GM23338 (cell line): Measurements from ENCODE around the gene TLCD3B. TPM values are rescaled to one million over a fixed set of nuclear protein-coding genes. Genes with fewer than 3 reads are reported as not detected.

Experiments used
- ATAC-seq: fragments of 200-7000 bp; cut with Tn5 transposase; 3 replicates; pipeline ENCODE4 v1.9.1; 2020
- DNase-seq: peaks from one replicate; pipeline ENCODE4 v3.0.0-alpha.2; 2015; ENCODE audit warnings: low spot score
- H2AFZ ChIP-seq: fragments of 200-600 bp; sonication (generic); 2 replicates; pipeline ENCODE4 v1.8.0; 2016; ENCODE audit warnings: antibody characterized with exemption, mild to moderate bottlenecking, moderate library complexity
- H3F3A ChIP-seq: fragments of 200-600 bp; sonication (generic); replicated peaks from 2 replicates; pipeline ENCODE4 v1.8.0; 2017; ENCODE audit warnings: antibody characterized with exemption, mixed run types, low read depth
- H3K27ac ChIP-seq: fragments of 200-600 bp; sonication (generic); 2 replicates; pipeline ENCODE4 v1.6.1; 2016; ENCODE audit warnings: low read depth
- H3K27me3 ChIP-seq: fragments of 200-600 bp; sonication (generic); 2 replicates; pipeline ENCODE4 v1.8.0; 2016; ENCODE audit warnings: mild to moderate bottlenecking, mixed run types, moderate library complexity; ENCODE audit not compliant: insufficient read depth
- H3K36me3 ChIP-seq: fragments of 200-600 bp; sonication (generic); 2 replicates; pipeline ENCODE4 v1.8.0; 2016; ENCODE audit warnings: mild to moderate bottlenecking; ENCODE audit not compliant: insufficient read depth
- H3K4me1 ChIP-seq: fragments of 200-600 bp; sonication (generic); 2 replicates; pipeline ENCODE4 v1.8.0; 2016; ENCODE audit warnings: mild to moderate bottlenecking, moderate library complexity; ENCODE audit not compliant: insufficient read depth
- H3K4me2 ChIP-seq: fragments of 200-600 bp; sonication (generic); 2 replicates; pipeline ENCODE4 v1.7.1; 2017; ENCODE audit warnings: mixed run types
- H3K4me3 ChIP-seq: fragments of 200-600 bp; sonication (generic); 2 replicates; pipeline ENCODE4 v1.6.1; 2016; ENCODE audit warnings: mixed run types
- H3K79me2 ChIP-seq: fragments of 200-600 bp; sonication (generic); replicated peaks from 2 replicates; pipeline ENCODE4 v1.8.0; 2017; ENCODE audit warnings: mild to moderate bottlenecking; ENCODE audit not compliant: insufficient read depth
- H3K9me2 ChIP-seq: fragments of 200-600 bp; sonication (generic); 2 replicates; pipeline ENCODE4 v1.8.0; 2017; ENCODE audit not compliant: insufficient read depth
- H4K20me1 ChIP-seq: fragments of 200-600 bp; sonication (generic); replicated peaks from 2 replicates; pipeline ENCODE4 v1.8.0; 2017; ENCODE audit warnings: mild to moderate bottlenecking; ENCODE audit not compliant: insufficient read depth
- H3K27ac Mint-ChIP-seq: 2 replicates; pipeline ENCODE4 v1.8.0; 2020; ENCODE audit warnings: inconsistent platforms, mild to moderate bottlenecking, moderate library complexity, mixed read lengths
- H3K27me3 Mint-ChIP-seq: 3 replicates; pipeline ENCODE4 v1.8.0; 2022; ENCODE audit warnings: low read depth, mild to moderate bottlenecking, moderate library complexity, mixed read lengths, inconsistent platforms; ENCODE audit not compliant: insufficient read depth, poor library complexity
- H3K36me3 Mint-ChIP-seq: 3 replicates; pipeline ENCODE4 v1.8.0; 2021; ENCODE audit warnings: low read depth, mild to moderate bottlenecking, inconsistent platforms, moderate library complexity, mixed read lengths
- H3K4me1 Mint-ChIP-seq: 3 replicates; pipeline ENCODE4 v1.8.0; 2020; ENCODE audit warnings: mild to moderate bottlenecking, inconsistent platforms, mixed read lengths
- H3K4me3 Mint-ChIP-seq: 3 replicates; pipeline ENCODE4 v1.8.0; 2021; ENCODE audit warnings: moderate library complexity, mild to moderate bottlenecking, inconsistent platforms, mixed read lengths
- H3K9me3 Mint-ChIP-seq: 3 replicates; pipeline ENCODE4 v1.8.0; 2020; ENCODE audit warnings: moderate library complexity, mild to moderate bottlenecking, inconsistent platforms, mixed read lengths
- CREB1 ChIP-seq: fragments of 250-450 bp; sonication (Bioruptor Pico); IDR thresholded peaks from 2 replicates; pipeline ENCODE4 v1.5.0; 2020; ENCODE audit warnings: low read depth, mild to moderate bottlenecking, moderate library complexity
- CTCF ChIP-seq, 2 experiments: fragments of 200-600 bp in 1 of 2; sonication (generic) in 1 of 2; conservative IDR thresholded peaks; 2 replicates each; pipeline versions ENCODE4 v1.5.1 to v1.6.1; 2016 to 2017; ENCODE audit warnings: antibody characterized with exemption in 2 of 2, low read depth in 2 of 2, mild to moderate bottlenecking in 2 of 2, moderate library complexity in 1 of 2
- EZH2 ChIP-seq: fragments of 200-600 bp; sonication (generic); IDR thresholded peaks from one replicate; pipeline ENCODE4 v1.8.0; 2017; ENCODE audit warnings: antibody characterized with exemption, mild to moderate bottlenecking, low read depth; ENCODE audit not compliant: unreplicated experiment
- EZH2phosphoT487 ChIP-seq: fragments of 200-600 bp; sonication (generic); IDR thresholded peaks from one replicate; pipeline ENCODE4 v1.8.1; 2018; ENCODE audit warnings: antibody characterized with exemption; ENCODE audit not compliant: unreplicated experiment
- JUNB ChIP-seq: IDR thresholded peaks from one replicate; pipeline ENCODE4 v1.6.1; 2016; ENCODE audit warnings: antibody characterized with exemption; ENCODE audit not compliant: unreplicated experiment
- NANOG ChIP-seq: IDR thresholded peaks from 2 replicates; pipeline ENCODE4 v1.6.1; 2016; ENCODE audit warnings: antibody characterized with exemption, borderline replicate concordance
- POLR2AphosphoS5 ChIP-seq: IDR thresholded peaks from 2 replicates; pipeline ENCODE4 v1.6.1; 2016; ENCODE audit warnings: antibody characterized with exemption, low read depth
- STAT1 ChIP-seq: IDR thresholded peaks from one replicate; pipeline ENCODE4 v1.6.1; 2016; ENCODE audit warnings: antibody characterized with exemption; ENCODE audit not compliant: unreplicated experiment
- ZNF114 ChIP-seq: fragments of 250-450 bp; sonication (Bioruptor Pico); IDR thresholded peaks from 2 replicates; pipeline ENCODE4 v1.5.0; 2020; ENCODE audit warnings: mild to moderate bottlenecking, moderate library complexity
- ZNF331 ChIP-seq: fragments of 250-450 bp; sonication (Bioruptor Pico); IDR thresholded peaks from 2 replicates; pipeline ENCODE4 v1.5.0; 2020; ENCODE audit warnings: low read depth, mild to moderate bottlenecking, moderate library complexity
- polyA plus RNA-seq: library from polyadenylated mRNA; unstranded; fragments of >200 nt; fragmentation: Nextera tagmentation; extraction: Ambion mirVana; gene quantifications from 2 replicates; pipeline ENCODE4 v1.2.1, GENCODE V29; 2016
- total RNA-seq: library from RNA; depleted of rRNA; stranded (reverse); fragments of >200 nt; shearing (Covaris generic); gene quantifications from 2 replicates; pipeline ENCODE4 v1.2.3, GENCODE V29; 2014
- TF ChIP-seq, protein P1 (sequence below): IDR thresholded peaks from one replicate; pipeline ENCODE4 v1.6.1; 2018; ENCODE audit warnings: antibody characterized with exemption; ENCODE audit not compliant: unreplicated experiment
- TF ChIP-seq, protein P2 (sequence below): fragments of 250-450 bp; sonication (Bioruptor Pico); IDR thresholded peaks from 2 replicates; pipeline ENCODE4 v1.5.0; 2020; ENCODE audit warnings: mild to moderate bottlenecking, moderate library complexity
- TF ChIP-seq, protein P3 (sequence below): IDR thresholded peaks from 2 replicates; pipeline ENCODE4 v1.6.1; 2016; ENCODE audit warnings: antibody characterized with exemption

TLCD3B gene
- total and polyA plus RNA-seq, 2 experiments from 2014 or later = 14.2 to 37.4 TPM

DNA sequence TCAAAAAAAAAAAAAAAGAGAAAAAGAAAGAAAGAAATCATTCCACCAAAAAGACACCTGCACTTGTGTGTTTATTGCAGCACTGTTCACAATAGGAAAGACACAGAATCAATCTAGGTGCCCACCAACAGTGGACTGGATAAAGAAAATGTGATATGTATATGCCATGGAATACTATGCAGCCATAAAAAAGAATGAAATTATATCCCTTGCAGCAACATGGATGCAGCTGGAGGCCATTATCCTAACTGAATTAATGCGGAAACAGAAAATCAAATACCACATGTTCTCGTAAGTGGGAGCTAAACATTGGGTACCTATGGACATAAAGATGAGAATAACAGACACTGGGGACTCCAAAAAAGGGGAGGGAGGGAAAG is 13.8 kb downstream of the TLCD3B start:
- Histone ChIP-seq H2AFZ (no peak overlapping the region), H3K4me3 (no peak overlapping the region), H3K4me2 (no peak overlapping the region), H3K27me3 (peaks cover 7% of the 10 kb centered on the region), H3K27ac (no peak overlapping the region), H3K9me2 (no peaks in the 10 kb centered on the region), H3K36me3 (no peaks in the 10 kb centered on the region), H3K79me2 (no peaks in the 10 kb centered on the region), H4K20me1 (no peaks in the 10 kb centered on the region), H3K4me1 (peaks cover 3% of the 10 kb centered on the region; the same call in 1 of the 2 replicates), H3F3A (0 out of 2 replicates have a peak, but pooled peaks cover 4% of the 10 kb centered on the region)
- H3K9me3 Mint-ChIP-seq = no peaks in the 10 kb centered on the region; the same call in 2 of the 3 replicates
- no peak overlapping the region; the same call in 2 of the 3 replicates for H3K4me3 Mint-ChIP-seq
- ATAC-seq = no peak
- TF ChIP-seq, protein P1, sequence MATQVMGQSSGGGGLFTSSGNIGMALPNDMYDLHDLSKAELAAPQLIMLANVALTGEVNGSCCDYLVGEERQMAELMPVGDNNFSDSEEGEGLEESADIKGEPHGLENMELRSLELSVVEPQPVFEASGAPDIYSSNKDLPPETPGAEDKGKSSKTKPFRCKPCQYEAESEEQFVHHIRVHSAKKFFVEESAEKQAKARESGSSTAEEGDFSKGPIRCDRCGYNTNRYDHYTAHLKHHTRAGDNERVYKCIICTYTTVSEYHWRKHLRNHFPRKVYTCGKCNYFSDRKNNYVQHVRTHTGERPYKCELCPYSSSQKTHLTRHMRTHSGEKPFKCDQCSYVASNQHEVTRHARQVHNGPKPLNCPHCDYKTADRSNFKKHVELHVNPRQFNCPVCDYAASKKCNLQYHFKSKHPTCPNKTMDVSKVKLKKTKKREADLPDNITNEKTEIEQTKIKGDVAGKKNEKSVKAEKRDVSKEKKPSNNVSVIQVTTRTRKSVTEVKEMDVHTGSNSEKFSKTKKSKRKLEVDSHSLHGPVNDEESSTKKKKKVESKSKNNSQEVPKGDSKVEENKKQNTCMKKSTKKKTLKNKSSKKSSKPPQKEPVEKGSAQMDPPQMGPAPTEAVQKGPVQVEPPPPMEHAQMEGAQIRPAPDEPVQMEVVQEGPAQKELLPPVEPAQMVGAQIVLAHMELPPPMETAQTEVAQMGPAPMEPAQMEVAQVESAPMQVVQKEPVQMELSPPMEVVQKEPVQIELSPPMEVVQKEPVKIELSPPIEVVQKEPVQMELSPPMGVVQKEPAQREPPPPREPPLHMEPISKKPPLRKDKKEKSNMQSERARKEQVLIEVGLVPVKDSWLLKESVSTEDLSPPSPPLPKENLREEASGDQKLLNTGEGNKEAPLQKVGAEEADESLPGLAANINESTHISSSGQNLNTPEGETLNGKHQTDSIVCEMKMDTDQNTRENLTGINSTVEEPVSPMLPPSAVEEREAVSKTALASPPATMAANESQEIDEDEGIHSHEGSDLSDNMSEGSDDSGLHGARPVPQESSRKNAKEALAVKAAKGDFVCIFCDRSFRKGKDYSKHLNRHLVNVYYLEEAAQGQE = no peak
- TF ChIP-seq CREB1 (CRISPR knock-in tag) (no peak), JUNB (no peak), CTCF (conservative IDR thresholded peaks at IDR 0.05; ENCODE audit: low read depth in 2 of 2) (no peak), NANOG (no peak), STAT1 (no peak), POLR2AphosphoS5 (no peak), ZNF114 (CRISPR knock-in tag) (no peak), EZH2 (no peak), EZH2phosphoT487 (no peak), ZNF331 (CRISPR knock-in tag) (no peak)
- TF ChIP-seq, protein P2, sequence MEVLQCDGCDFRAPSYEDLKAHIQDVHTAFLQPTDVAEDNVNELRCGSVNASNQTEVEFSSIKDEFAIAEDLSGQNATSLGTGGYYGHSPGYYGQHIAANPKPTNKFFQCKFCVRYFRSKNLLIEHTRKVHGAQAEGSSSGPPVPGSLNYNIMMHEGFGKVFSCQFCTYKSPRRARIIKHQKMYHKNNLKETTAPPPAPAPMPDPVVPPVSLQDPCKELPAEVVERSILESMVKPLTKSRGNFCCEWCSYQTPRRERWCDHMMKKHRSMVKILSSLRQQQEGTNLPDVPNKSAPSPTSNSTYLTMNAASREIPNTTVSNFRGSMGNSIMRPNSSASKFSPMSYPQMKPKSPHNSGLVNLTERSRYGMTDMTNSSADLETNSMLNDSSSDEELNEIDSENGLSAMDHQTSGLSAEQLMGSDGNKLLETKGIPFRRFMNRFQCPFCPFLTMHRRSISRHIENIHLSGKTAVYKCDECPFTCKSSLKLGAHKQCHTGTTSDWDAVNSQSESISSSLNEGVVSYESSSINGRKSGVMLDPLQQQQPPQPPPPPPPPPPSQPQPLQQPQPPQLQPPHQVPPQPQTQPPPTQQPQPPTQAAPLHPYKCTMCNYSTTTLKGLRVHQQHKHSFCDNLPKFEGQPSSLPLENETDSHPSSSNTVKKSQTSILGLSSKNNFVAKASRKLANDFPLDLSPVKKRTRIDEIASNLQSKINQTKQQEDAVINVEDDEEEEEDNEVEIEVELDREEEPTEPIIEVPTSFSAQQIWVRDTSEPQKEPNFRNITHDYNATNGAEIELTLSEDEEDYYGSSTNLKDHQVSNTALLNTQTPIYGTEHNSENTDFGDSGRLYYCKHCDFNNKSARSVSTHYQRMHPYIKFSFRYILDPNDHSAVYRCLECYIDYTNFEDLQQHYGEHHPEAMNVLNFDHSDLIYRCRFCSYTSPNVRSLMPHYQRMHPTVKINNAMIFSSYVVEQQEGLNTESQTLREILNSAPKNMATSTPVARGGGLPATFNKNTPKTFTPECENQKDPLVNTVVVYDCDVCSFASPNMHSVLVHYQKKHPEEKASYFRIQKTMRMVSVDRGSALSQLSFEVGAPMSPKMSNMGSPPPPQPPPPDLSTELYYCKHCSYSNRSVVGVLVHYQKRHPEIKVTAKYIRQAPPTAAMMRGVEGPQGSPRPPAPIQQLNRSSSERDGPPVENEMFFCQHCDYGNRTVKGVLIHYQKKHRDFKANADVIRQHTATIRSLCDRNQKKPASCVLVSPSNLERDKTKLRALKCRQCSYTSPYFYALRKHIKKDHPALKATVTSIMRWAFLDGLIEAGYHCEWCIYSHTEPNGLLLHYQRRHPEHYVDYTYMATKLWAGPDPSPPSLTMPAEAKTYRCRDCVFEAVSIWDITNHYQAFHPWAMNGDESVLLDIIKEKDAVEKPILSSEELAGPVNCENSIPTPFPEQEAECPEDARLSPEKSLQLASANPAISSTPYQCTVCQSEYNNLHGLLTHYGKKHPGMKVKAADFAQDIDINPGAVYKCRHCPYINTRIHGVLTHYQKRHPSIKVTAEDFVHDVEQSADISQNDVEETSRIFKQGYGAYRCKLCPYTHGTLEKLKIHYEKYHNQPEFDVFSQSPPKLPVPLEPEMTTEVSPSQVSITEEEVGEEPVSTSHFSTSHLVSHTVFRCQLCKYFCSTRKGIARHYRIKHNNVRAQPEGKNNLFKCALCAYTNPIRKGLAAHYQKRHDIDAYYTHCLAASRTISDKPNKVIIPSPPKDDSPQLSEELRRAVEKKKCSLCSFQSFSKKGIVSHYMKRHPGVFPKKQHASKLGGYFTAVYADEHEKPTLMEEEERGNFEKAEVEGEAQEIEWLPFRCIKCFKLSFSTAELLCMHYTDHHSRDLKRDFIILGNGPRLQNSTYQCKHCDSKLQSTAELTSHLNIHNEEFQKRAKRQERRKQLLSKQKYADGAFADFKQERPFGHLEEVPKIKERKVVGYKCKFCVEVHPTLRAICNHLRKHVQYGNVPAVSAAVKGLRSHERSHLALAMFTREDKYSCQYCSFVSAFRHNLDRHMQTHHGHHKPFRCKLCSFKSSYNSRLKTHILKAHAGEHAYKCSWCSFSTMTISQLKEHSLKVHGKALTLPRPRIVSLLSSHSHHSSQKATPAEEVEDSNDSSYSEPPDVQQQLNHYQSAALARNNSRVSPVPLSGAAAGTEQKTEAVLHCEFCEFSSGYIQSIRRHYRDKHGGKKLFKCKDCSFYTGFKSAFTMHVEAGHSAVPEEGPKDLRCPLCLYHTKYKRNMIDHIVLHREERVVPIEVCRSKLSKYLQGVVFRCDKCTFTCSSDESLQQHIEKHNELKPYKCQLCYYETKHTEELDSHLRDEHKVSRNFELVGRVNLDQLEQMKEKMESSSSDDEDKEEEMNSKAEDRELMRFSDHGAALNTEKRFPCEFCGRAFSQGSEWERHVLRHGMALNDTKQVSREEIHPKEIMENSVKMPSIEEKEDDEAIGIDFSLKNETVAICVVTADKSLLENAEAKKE (CRISPR knock-in tag) = no peak
- TF ChIP-seq, protein P3, sequence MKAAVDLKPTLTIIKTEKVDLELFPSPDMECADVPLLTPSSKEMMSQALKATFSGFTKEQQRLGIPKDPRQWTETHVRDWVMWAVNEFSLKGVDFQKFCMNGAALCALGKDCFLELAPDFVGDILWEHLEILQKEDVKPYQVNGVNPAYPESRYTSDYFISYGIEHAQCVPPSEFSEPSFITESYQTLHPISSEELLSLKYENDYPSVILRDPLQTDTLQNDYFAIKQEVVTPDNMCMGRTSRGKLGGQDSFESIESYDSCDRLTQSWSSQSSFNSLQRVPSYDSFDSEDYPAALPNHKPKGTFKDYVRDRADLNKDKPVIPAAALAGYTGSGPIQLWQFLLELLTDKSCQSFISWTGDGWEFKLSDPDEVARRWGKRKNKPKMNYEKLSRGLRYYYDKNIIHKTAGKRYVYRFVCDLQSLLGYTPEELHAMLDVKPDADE = no peak
- H3K4me1 Mint-ChIP-seq = no peaks in the 10 kb centered on the region; the same call in 2 of the 3 replicates
- no peak overlapping the region for H3K27ac Mint-ChIP-seq
- no peak for DNase-seq
- H3K36me3 Mint-ChIP-seq = peaks cover 4% of the 10 kb centered on the region
- peaks cover 14% of the 10 kb centered on the region for H3K27me3 Mint-ChIP-seq
